Measurements from ENCODE around the gene ISG20. TPM values are rescaled to one million over a fixed set of nuclear protein-coding genes. Genes with fewer than 3 reads are reported as not detected.

ISG20 gene
- total RNA-seq, 1 experiment from 2014 or later, result 14.9 TPM

GRCh38 chr15:88697276-88697675 lies 58.5 kb downstream of the ISG20 start:
- TF ChIP-seq CTCF (IDR thresholded peaks at IDR 0.05) (no peak), SIN3A (IDR thresholded peaks at IDR 0.05; ENCODE audit: borderline replicate concordance, insufficient read depth, low read depth, low read length) (no peak), TCF7L2 (IDR thresholded peaks at IDR 0.05; ENCODE audit: low read depth, low read length) (no peak), POLR2AphosphoS5 (IDR thresholded peaks at IDR 0.05; ENCODE audit: low read depth, low read length) (no peak)
- TF ChIP-seq, protein P1, sequence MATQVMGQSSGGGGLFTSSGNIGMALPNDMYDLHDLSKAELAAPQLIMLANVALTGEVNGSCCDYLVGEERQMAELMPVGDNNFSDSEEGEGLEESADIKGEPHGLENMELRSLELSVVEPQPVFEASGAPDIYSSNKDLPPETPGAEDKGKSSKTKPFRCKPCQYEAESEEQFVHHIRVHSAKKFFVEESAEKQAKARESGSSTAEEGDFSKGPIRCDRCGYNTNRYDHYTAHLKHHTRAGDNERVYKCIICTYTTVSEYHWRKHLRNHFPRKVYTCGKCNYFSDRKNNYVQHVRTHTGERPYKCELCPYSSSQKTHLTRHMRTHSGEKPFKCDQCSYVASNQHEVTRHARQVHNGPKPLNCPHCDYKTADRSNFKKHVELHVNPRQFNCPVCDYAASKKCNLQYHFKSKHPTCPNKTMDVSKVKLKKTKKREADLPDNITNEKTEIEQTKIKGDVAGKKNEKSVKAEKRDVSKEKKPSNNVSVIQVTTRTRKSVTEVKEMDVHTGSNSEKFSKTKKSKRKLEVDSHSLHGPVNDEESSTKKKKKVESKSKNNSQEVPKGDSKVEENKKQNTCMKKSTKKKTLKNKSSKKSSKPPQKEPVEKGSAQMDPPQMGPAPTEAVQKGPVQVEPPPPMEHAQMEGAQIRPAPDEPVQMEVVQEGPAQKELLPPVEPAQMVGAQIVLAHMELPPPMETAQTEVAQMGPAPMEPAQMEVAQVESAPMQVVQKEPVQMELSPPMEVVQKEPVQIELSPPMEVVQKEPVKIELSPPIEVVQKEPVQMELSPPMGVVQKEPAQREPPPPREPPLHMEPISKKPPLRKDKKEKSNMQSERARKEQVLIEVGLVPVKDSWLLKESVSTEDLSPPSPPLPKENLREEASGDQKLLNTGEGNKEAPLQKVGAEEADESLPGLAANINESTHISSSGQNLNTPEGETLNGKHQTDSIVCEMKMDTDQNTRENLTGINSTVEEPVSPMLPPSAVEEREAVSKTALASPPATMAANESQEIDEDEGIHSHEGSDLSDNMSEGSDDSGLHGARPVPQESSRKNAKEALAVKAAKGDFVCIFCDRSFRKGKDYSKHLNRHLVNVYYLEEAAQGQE (IDR thresholded peaks at IDR 0.05; ENCODE audit: insufficient read depth in 1 of 2, low read depth in 2 of 2, low read length in 1 of 2), result no peak
- ATAC-seq, result no peak
- Histone ChIP-seq H3K9me3 (ENCODE audit: control insufficient read depth, insufficient read depth, low read depth, low read length) (no peaks in the 10 kb centered on the region), H3K4me3 (ENCODE audit: low read depth in 2 of 2, low read length in 2 of 2) (no peak overlapping the region), H3K27ac (ENCODE audit: low read length) (no peak overlapping the region), H3K36me3 (ENCODE audit: control insufficient read depth, insufficient read depth, low read length) (no peaks in the 10 kb centered on the region), H3K4me1 (ENCODE audit: control insufficient read depth, insufficient read depth, low read length) (no peaks in the 10 kb centered on the region), H3K27me3 (ENCODE audit: control insufficient read depth, insufficient read depth, low read length) (peaks cover 14% of the 10 kb centered on the region)
- ChIA-PET CTCF (interaction anchor here (0.9 kb wide), 1 partner anchor 41 kb away, joined by 3 read pairs; no protein-coding TSS in a partner anchor), POLR2A (no interaction called here)
- BruUV-seq (replicated peaks), result no TSS peak
- no peak for DNase-seq (ENCODE audit: low read depth, low spot score)
- in situ Hi-C loops (cut with HindIII; ENCODE audit: low pct_unique_long_range_greater_than_20kb, low sequenced_read_pairs) (no loop called here), intact Hi-C loops (cut with micrococcal nuclease; ENCODE audit: unreplicated experiment) (no loop called here)

DNA sequence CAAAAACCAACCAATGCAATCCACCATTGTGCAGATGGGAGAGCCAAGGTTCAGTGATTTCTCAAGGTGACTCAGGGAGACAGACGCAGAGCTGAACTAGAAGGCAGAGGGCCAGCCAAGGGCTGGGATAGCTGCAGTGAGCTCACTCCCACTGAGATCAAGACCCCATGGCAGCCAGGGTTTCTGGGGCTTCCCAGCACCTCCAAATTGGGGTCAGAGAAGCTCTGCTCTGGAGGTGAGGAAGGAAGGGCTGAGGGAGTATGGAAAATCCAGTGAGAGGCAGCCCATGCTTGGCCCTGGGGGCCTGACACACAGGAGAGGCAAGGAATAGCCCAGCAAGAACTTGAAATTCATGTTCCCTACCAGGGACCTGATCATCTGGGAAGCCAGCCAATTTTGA lies 61.0 kb downstream of the ISG20 start:
- no TSS peak for BruUV-seq (replicated peaks)
- H3K4me1 ChIP-seq (ENCODE audit: control insufficient read depth, insufficient read depth, low read length), result no peaks in the 10 kb centered on the region
- H3K27me3 ChIP-seq (ENCODE audit: control insufficient read depth, insufficient read depth, low read length), result peaks cover 28% of the 10 kb centered on the region
- intact Hi-C loops (cut with micrococcal nuclease; ENCODE audit: unreplicated experiment), result loop anchor here (5.0 kb wide), 1 partner anchor 43 kb away; no protein-coding TSS in a partner anchor
- no peak for TF ChIP-seq POLR2AphosphoS5 (IDR thresholded peaks at IDR 0.05; ENCODE audit: low read depth, low read length)
- TF ChIP-seq TCF7L2 (IDR thresholded peaks at IDR 0.05; ENCODE audit: low read depth, low read length), result no peak
- TF ChIP-seq CTCF (IDR thresholded peaks at IDR 0.05), result no peak
- in situ Hi-C loops (cut with HindIII; ENCODE audit: low pct_unique_long_range_greater_than_20kb, low sequenced_read_pairs), result no loop called here
- H3K9me3 ChIP-seq (ENCODE audit: control insufficient read depth, insufficient read depth, low read depth, low read length), result no peaks in the 10 kb centered on the region
- CTCF ChIA-PET, result interaction anchor here (0.5 to 1.1 kb wide), 2 partner anchors 45 to 657 kb away, joined by 3 to 5 read pairs; no protein-coding TSS in a partner anchor
- no peak overlapping the region for H3K27ac ChIP-seq (ENCODE audit: low read length)
- ATAC-seq (no peak), DNase-seq (ENCODE audit: low read depth, low spot score) (no peak)
- H3K4me3 ChIP-seq (ENCODE audit: low read depth in 2 of 2, low read length in 2 of 2), result no peak overlapping the region
- no peaks in the 10 kb centered on the region for H3K36me3 ChIP-seq (ENCODE audit: control insufficient read depth, insufficient read depth, low read length)
- POLR2A ChIA-PET, result no interaction called here
